PC-3 (cell line): ENCODE results near the gene SHTN1. TPM values are rescaled to one million over a fixed set of nuclear protein-coding genes. Genes with fewer than 3 reads are reported as not detected.

ENCODE experiments used
- ATAC-seq: fragments of 200-7000 bp; cut with Tn5 transposase; 2 replicates; pipeline ENCODE4 v1.9.1; 2020; ENCODE audit warnings: mild to moderate bottlenecking, moderate library complexity
- BruUV-seq: library from RNA; stranded (reverse); fragments of 400-500 nt; replicated peaks from 2 replicates; lab custom pipeline; 2021; lab: Mats Ljungman, UMichigan
- CTCF ChIA-PET: fragments of 300-600 bp; sonication (Branson Sonifier 250); formaldehyde crosslinking; loops from one replicate; lab custom pipeline; 2022; ENCODE audit warnings: antibody characterized with exemption; lab: Charles Lee
- POLR2A ChIA-PET: fragments of 300-600 bp; sonication (Branson Sonifier 250); formaldehyde crosslinking; loops from one replicate; lab custom pipeline; 2022; ENCODE audit warnings: antibody characterized with exemption; ENCODE audit not compliant: unreplicated experiment; lab: Charles Lee
- DNase-seq: peaks from one replicate; pipeline ENCODE4 v3.0.0-alpha.2; 2015
- H2AFZ ChIP-seq: fragments of 300-600 bp; sonication (generic); 2 replicates; pipeline ENCODE4 v1.6.0; 2016; ENCODE audit warnings: antibody characterized with exemption, low read length
- H3F3A ChIP-seq: fragments of 300-600 bp; sonication (generic); one replicate; pipeline ENCODE4 v1.6.0; 2017; ENCODE audit warnings: antibody characterized with exemption, low read length, control low read depth, mild to moderate bottlenecking; ENCODE audit not compliant: unreplicated experiment
- H3K27ac ChIP-seq: fragments of 300-600 bp; sonication (generic); 2 replicates; pipeline ENCODE4 v1.5.1; 2016; ENCODE audit warnings: mild to moderate bottlenecking, low read length
- H3K27me3 ChIP-seq: fragments of 300-600 bp; sonication (generic); 2 replicates; pipeline ENCODE4 v1.6.1; 2016; ENCODE audit warnings: low read length, mixed read lengths
- H3K36me3 ChIP-seq: fragments of 300-600 bp; sonication (generic); 2 replicates; pipeline ENCODE4 v1.6.1; 2016; ENCODE audit warnings: low read depth, mixed run types, low read length, mixed read lengths
- H3K4me1 ChIP-seq: fragments of 300-600 bp; sonication (generic); 2 replicates; pipeline ENCODE4 v1.5.1; 2016; ENCODE audit warnings: low read length; ENCODE audit not compliant: insufficient read depth
- H3K4me2 ChIP-seq: fragments of 300-600 bp; sonication (generic); 2 replicates; pipeline ENCODE4 v1.6.0; 2016; ENCODE audit warnings: low read length
- H3K4me3 ChIP-seq: fragments of 300-600 bp; sonication (generic); 2 replicates; pipeline ENCODE4 v1.5.1; 2016; ENCODE audit warnings: mild to moderate bottlenecking, low read length, mixed read lengths
- H3K79me2 ChIP-seq: fragments of 300-600 bp; sonication (generic); 2 replicates; pipeline ENCODE4 v1.6.1; 2017; ENCODE audit warnings: low read length, mixed read lengths
- H3K9ac ChIP-seq: fragments of 300-600 bp; sonication (generic); 2 replicates; pipeline ENCODE4 v1.6.0; 2016; ENCODE audit warnings: mild to moderate bottlenecking, low read length
- H3K9me2 ChIP-seq: fragments of 300-600 bp; sonication (generic); replicated peaks from 2 replicates; pipeline ENCODE4 v1.6.1; 2016; ENCODE audit warnings: mixed run types, low read length, mixed read lengths
- H3K9me3 ChIP-seq: fragments of 300-600 bp; sonication (generic); 2 replicates; pipeline ENCODE4 v1.6.1; 2016; ENCODE audit warnings: low read length, mixed read lengths
- H4K20me1 ChIP-seq: fragments of 300-600 bp; sonication (generic); 2 replicates; pipeline ENCODE4 v1.6.1; 2016; ENCODE audit warnings: low read length, mixed read lengths
- EZH2 ChIP-seq: fragments of 300-600 bp; sonication (generic); IDR thresholded peaks from one replicate; pipeline ENCODE4 v1.6.1; 2017; ENCODE audit warnings: antibody characterized with exemption, mild to moderate bottlenecking, low read length; ENCODE audit not compliant: unreplicated experiment
- EZH2phosphoT487 ChIP-seq: fragments of 300-600 bp; sonication (generic); IDR thresholded peaks from 2 replicates; pipeline ENCODE4 v1.6.1; 2018; ENCODE audit warnings: mild to moderate bottlenecking, antibody characterized with exemption, low read length, borderline replicate concordance
- intact Hi-C: fragments of 100-400 bp; cut with micrococcal nuclease; formaldehyde crosslinking; loops from 2 replicates; pipeline ENCODE4 v1.9.0; 2023
- total RNA-seq: library from RNA; depleted of rRNA; stranded (reverse); fragments of >200 nt; gene quantifications from 2 replicates; pipeline ENCODE4 v1.2.3, GENCODE V29; 2014
- TF ChIP-seq, protein P1 (sequence below): fragments of 300-600 bp; sonication (generic); conservative IDR thresholded peaks from 2 replicates; pipeline ENCODE4 v1.5.1; 2017; ENCODE audit warnings: antibody characterized with exemption, low read depth, mild to moderate bottlenecking, low read length

Gene SHTN1
- total RNA-seq, 1 experiment from 2014 or later, result 13.0 TPM

DNA sequence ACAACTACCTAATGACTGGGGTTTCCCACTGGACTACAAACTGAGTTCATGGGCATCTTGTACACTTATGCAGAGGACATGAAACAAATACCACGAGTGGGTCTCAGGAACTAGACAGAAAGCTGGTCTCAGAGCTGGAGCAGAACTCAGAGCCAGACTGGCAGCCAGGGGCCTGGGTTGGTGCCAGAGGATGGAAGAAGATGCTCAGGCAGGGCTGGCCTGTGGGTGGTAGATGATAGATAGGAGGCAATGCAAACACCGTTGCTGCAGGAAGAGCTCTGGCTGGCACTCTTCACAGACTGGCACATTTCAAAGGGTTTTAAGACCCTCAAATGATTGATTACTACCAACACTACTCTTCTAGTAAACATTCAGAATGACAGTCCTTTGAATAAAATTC lies 126.9 kb downstream of the SHTN1 start:
- H3K9me2 ChIP-seq, result no peaks in the 10 kb centered on the region
- no peak overlapping the region for H3K4me2 ChIP-seq
- no peak; the same call in 1 of the 2 replicates for ATAC-seq
- DNase-seq, result no peak
- H3K27ac ChIP-seq, result no peak overlapping the region
- TF ChIP-seq EZH2phosphoT487 (no peak), EZH2 (no peak)
- TF ChIP-seq, protein P1, sequence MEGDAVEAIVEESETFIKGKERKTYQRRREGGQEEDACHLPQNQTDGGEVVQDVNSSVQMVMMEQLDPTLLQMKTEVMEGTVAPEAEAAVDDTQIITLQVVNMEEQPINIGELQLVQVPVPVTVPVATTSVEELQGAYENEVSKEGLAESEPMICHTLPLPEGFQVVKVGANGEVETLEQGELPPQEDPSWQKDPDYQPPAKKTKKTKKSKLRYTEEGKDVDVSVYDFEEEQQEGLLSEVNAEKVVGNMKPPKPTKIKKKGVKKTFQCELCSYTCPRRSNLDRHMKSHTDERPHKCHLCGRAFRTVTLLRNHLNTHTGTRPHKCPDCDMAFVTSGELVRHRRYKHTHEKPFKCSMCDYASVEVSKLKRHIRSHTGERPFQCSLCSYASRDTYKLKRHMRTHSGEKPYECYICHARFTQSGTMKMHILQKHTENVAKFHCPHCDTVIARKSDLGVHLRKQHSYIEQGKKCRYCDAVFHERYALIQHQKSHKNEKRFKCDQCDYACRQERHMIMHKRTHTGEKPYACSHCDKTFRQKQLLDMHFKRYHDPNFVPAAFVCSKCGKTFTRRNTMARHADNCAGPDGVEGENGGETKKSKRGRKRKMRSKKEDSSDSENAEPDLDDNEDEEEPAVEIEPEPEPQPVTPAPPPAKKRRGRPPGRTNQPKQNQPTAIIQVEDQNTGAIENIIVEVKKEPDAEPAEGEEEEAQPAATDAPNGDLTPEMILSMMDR, result no peak
- H4K20me1 ChIP-seq, result no peaks in the 10 kb centered on the region
- no peak overlapping the region for H2AFZ ChIP-seq
- ChIA-PET POLR2A (no interaction called here), CTCF (no interaction called here)
- no peaks in the 10 kb centered on the region for H3K9me3 ChIP-seq
- H3K79me2 ChIP-seq, result no peaks in the 10 kb centered on the region
- intact Hi-C loops, result no loop called here
- H3K4me1 ChIP-seq, result no peaks in the 10 kb centered on the region
- no peaks in the 10 kb centered on the region for H3K27me3 ChIP-seq
- no TSS peak for BruUV-seq
- no peak overlapping the region for H3K4me3 ChIP-seq
- H3F3A ChIP-seq, result no peaks in the 10 kb centered on the region
- H3K36me3 ChIP-seq, result no peaks in the 10 kb centered on the region
- no peak overlapping the region for H3K9ac ChIP-seq

DNA sequence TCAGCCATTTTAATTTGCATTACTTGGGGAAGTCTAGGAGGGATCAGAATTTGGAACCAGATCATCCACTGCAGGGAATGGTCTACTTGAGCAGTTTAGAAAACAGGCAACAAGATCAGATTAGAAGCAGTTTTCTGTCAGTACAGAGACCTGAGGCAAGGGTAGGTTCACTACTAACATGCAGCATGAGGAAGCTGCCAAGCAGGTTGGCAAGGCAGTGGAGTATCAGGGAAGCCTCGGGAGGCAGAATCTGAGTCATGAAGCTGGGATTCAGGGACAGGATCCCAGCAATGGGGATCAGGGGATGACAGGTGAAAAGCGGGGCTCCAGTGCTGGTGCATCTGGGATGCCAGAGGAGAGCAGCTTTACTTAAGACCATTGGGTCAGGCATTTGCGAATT lies 127.6 kb downstream of the SHTN1 start:
- intact Hi-C loops, result no loop called here
- H3K4me1 ChIP-seq, result no peaks in the 10 kb centered on the region
- H3K9me2 ChIP-seq, result no peaks in the 10 kb centered on the region
- no peaks in the 10 kb centered on the region for H3K36me3 ChIP-seq
- no peak overlapping the region for H3K27ac ChIP-seq
- H3K9me3 ChIP-seq, result no peaks in the 10 kb centered on the region
- H3K27me3 ChIP-seq, result no peaks in the 10 kb centered on the region
- no peaks in the 10 kb centered on the region for H3K79me2 ChIP-seq
- no TSS peak for BruUV-seq
- H4K20me1 ChIP-seq, result no peaks in the 10 kb centered on the region
- ChIA-PET CTCF (no interaction called here), POLR2A (no interaction called here)
- H2AFZ ChIP-seq, result no peak overlapping the region
- DNase-seq (peak; percentile 25), ATAC-seq (peak; percentile 49)
- H3F3A ChIP-seq, result no peaks in the 10 kb centered on the region
- H3K4me2 ChIP-seq, result no peak overlapping the region
- no peak overlapping the region for H3K4me3 ChIP-seq
- TF ChIP-seq, protein P1, result no peak
- TF ChIP-seq EZH2phosphoT487 (no peak), EZH2 (no peak)
- no peak overlapping the region for H3K9ac ChIP-seq

DNA sequence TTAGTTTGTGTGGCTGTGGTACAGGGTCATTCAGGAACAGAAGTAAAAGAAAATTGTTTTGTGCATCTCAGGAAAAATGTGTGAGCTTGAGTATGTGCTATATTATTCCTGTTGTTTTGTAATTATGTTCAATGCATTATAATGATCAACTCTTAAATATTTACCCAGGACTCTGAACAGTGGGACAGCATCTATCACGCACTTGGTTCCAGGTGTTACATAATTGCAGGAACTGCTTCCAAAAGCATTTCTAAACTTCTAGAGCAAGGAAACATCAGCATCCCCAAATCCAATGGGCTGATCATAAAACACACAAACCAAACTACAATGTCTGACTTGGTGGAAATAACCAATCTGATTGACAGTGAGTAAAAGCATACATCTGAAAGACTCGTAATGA lies 129.1 kb downstream of the SHTN1 start:
- no peak for ATAC-seq
- Histone ChIP-seq H3F3A (no peaks in the 10 kb centered on the region), H3K9ac (no peak overlapping the region), H3K79me2 (no peaks in the 10 kb centered on the region), H3K4me3 (no peak overlapping the region), H4K20me1 (no peaks in the 10 kb centered on the region), H3K4me2 (no peak overlapping the region), H2AFZ (no peak overlapping the region), H3K36me3 (no peaks in the 10 kb centered on the region), H3K9me3 (no peaks in the 10 kb centered on the region), H3K4me1 (no peaks in the 10 kb centered on the region), H3K27me3 (no peaks in the 10 kb centered on the region), H3K9me2 (no peaks in the 10 kb centered on the region), H3K27ac (no peak overlapping the region)
- TF ChIP-seq, protein P1, result no peak
- intact Hi-C loops, result no loop called here
- BruUV-seq, result no TSS peak
- CTCF ChIA-PET, result no interaction called here
- POLR2A ChIA-PET, result no interaction called here
- no peak for DNase-seq
